CD4-positive, alpha-beta T cell (primary cell): ENCODE data around the gene WRNIP1. TPM values are rescaled to one million over a fixed set of nuclear protein-coding genes. Genes with fewer than 3 reads are reported as not detected.

ENCODE experiments used
- ATAC-seq: fragments of 200-7000 bp; cut with Tn5 transposase; one replicate; pipeline ENCODE4 v1.10.0; 2022; ENCODE audit warnings: mild to moderate bottlenecking; ENCODE audit not compliant: poor library complexity
- CTCF ChIA-PET: fragments of 350-600 bp; sonication (Branson Sonifier 250); formaldehyde crosslinking; loops from one replicate; lab custom pipeline; 2021; ENCODE audit warnings: antibody characterized with exemption, inconsistent platforms; lab: Charles Lee
- POLR2A ChIA-PET: fragments of 350-600 bp; sonication (Branson Sonifier 250); formaldehyde crosslinking; loops from one replicate; lab custom pipeline; 2021; ENCODE audit warnings: antibody characterized with exemption, inconsistent platforms; lab: Charles Lee
- DNase-seq, 14 experiments: peaks; one replicate each; pipeline ENCODE4 v3.0.0-alpha.2; 2013 to 2020; ENCODE audit warnings: mixed read lengths in 2 of 14
- H3K27ac ChIP-seq, 2 donors: one replicate each; pipeline versions ENCODE4 v1.5.1 to v1.7.0; 2013; ENCODE audit warnings: low read length in 2 of 2, low read depth in 1 of 2, mild to moderate bottlenecking in 1 of 2
- H3K27me3 ChIP-seq, 2 experiments: 1 replicate in 1 of 2; 2 replicates in 1 of 2; pipeline versions ENCODE4 v1.6.1 to v1.7.0; 2013; ENCODE audit warnings: low read length in 2 of 2, control low read depth in 1 of 2, mild to moderate bottlenecking in 1 of 2, moderate library complexity in 1 of 2; ENCODE audit not compliant: insufficient read depth in 2 of 2, control insufficient read depth in 1 of 2
- H3K36me3 ChIP-seq: one replicate; pipeline ENCODE4 v1.6.1; 2013; ENCODE audit warnings: low read length, control low read depth; ENCODE audit not compliant: insufficient read depth
- H3K4me1 ChIP-seq: one replicate; pipeline ENCODE4 v1.6.1; 2013; ENCODE audit warnings: low read length, control low read depth; ENCODE audit not compliant: insufficient read depth
- H3K4me3 ChIP-seq: one replicate; pipeline ENCODE4 v1.5.1; 2013; ENCODE audit warnings: mild to moderate bottlenecking, low read length, moderate library complexity
- H3K9me3 ChIP-seq, 2 experiments: 1 replicate in 1 of 2; 2 replicates in 1 of 2; pipeline versions ENCODE4 v1.6.1 to v1.7.0; 2013; ENCODE audit warnings: low read length in 2 of 2, mild to moderate bottlenecking in 2 of 2, control low read depth in 1 of 2, moderate library complexity in 1 of 2; ENCODE audit not compliant: control insufficient read depth in 1 of 2, insufficient read depth in 1 of 2
- H3K27ac Mint-ChIP-seq: one replicate; pipeline ENCODE4 v1.8.0; 2020; ENCODE audit warnings: mixed read lengths
- H3K27me3 Mint-ChIP-seq: one replicate; pipeline ENCODE4 v1.8.0; 2021; ENCODE audit warnings: mixed read lengths
- H3K36me3 Mint-ChIP-seq: one replicate; pipeline ENCODE4 v1.8.0; 2021; ENCODE audit warnings: low read depth, mixed read lengths
- H3K4me1 Mint-ChIP-seq: one replicate; pipeline ENCODE4 v1.8.0; 2021; ENCODE audit warnings: low read depth, mixed read lengths
- H3K4me3 Mint-ChIP-seq: one replicate; pipeline ENCODE4 v1.8.0; 2020; ENCODE audit warnings: mild to moderate bottlenecking, mixed read lengths
- H3K9me3 Mint-ChIP-seq: one replicate; pipeline ENCODE4 v1.8.0; 2020; ENCODE audit warnings: mixed read lengths
- CTCF ChIP-seq: fragments of 200-600 bp; IDR thresholded peaks from one replicate; pipeline ENCODE4 v1.8.0; 2022; ENCODE audit warnings: antibody characterized with exemption, mild to moderate bottlenecking
- intact Hi-C, 2 experiments: fragments of 100-400 bp; cut with DNase I in 1 of 2; cut with micrococcal nuclease in 1 of 2; formaldehyde crosslinking; loops; one replicate each; pipeline versions ENCODE4 v1.15.1 to v1.9.0; 2023 to 2025; cut with DNase I, micrococcal nuclease
- total RNA-seq, 174 experiments: library from RNA in 2 of 174; stranded (reverse) in 2 of 174; gene quantifications; one replicate each; pipeline ENCODE4 v1.2.3 and lab custom pipeline; 2021 to 2026

WRNIP1 gene
- total RNA-seq, 2 experiments from 2014 or later: 22.4 to 25.2 TPM

GRCh38 chr6:2737885-2738284 is 27.3 kb upstream of the WRNIP1 start:
- ATAC-seq: no peak
- Mint-ChIP-seq H3K27me3 (peaks cover 4% of the 10 kb centered on the region), H3K4me1 (no peaks in the 10 kb centered on the region), H3K27ac (no peak overlapping the region), H3K36me3 (no peaks in the 10 kb centered on the region), H3K4me3 (no peak overlapping the region), H3K9me3 (no peaks in the 10 kb centered on the region)
- H3K27me3 ChIP-seq: no peaks in the 10 kb centered on the region
- no peaks in the 10 kb centered on the region for H3K4me1 ChIP-seq
- intact Hi-C loops: loop anchor here in 1 of 2 experiments (1.0 kb wide), 3 partner anchors 23 to 194 kb away; no protein-coding TSS in a partner anchor
- ChIA-PET CTCF (interaction anchor here (0.7 to 2.8 kb wide), 6 partner anchors 9 to 252 kb away, joined by 3 to 12 read pairs (median 6); partner anchors contain the start of gene MYLK4), POLR2A (interaction anchor here (1.0 to 1.6 kb wide), 3 partner anchors 21 to 104 kb away, joined by 3 read pairs; partner anchors contain the start of gene SERPINB1)
- H3K9me3 ChIP-seq: no peaks in the 10 kb centered on the region
- no peak for DNase-seq
- no peak overlapping the region for H3K27ac ChIP-seq
- H3K36me3 ChIP-seq: no peaks in the 10 kb centered on the region
- no peak for TF ChIP-seq CTCF
- no peak overlapping the region for H3K4me3 ChIP-seq

DNA sequence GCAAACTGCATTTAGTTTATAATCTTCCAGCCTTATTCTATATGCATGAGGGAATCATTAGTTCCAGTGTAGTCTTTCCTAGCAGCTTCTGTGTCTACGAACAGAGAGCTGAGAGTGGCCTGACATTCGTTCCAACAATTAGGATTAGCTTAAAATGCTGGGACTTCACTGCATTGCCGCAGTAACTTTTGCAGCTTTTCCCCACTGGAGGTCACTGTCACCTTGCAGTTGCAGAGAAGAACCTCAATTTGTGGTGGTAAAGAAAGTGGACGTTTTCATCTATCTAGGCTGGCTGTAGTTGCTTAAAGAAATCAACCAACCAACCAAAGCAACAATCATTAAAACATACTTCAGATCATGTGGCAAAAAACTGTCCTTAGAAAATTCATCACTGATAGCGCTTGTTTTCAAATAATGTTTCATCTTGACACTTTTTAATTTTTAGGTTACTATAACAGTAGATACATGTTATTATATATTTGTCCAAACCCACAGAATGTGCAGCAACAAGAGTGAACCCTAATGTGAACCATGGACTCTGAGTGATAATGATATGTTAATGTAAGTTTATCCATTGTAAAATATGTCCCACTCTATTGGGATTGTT is 26.7 kb upstream of the WRNIP1 start:
- peak; percentile 75 for ATAC-seq
- peak; percentile 21 to 75 (median 43) for DNase-seq
- H3K4me1 ChIP-seq: no peaks in the 10 kb centered on the region
- peak; percentile 65 for TF ChIP-seq CTCF
- Mint-ChIP-seq H3K9me3 (no peaks in the 10 kb centered on the region), H3K4me3 (no peak overlapping the region), H3K4me1 (no peaks in the 10 kb centered on the region), H3K36me3 (no peaks in the 10 kb centered on the region), H3K27ac (no peak overlapping the region), H3K27me3 (peaks cover 4% of the 10 kb centered on the region)
- no peaks in the 10 kb centered on the region for H3K9me3 ChIP-seq
- H3K36me3 ChIP-seq: no peaks in the 10 kb centered on the region
- ChIA-PET POLR2A (interaction anchor here (1.0 to 1.6 kb wide), 3 partner anchors 20 to 103 kb away, joined by 3 read pairs; partner anchors contain the start of gene SERPINB1), CTCF (interaction anchor here (0.7 to 2.8 kb wide), 6 partner anchors 9 to 251 kb away, joined by 3 to 12 read pairs (median 6); partner anchors contain the start of gene MYLK4)
- no peak overlapping the region for H3K27ac ChIP-seq
- H3K4me3 ChIP-seq: no peak overlapping the region
- intact Hi-C loops: loop anchor here in 1 of 2 experiments (1.0 kb wide), 3 partner anchors 23 to 194 kb away; no protein-coding TSS in a partner anchor
- no peaks in the 10 kb centered on the region for H3K27me3 ChIP-seq

GRCh38 chr6:2739335-2739734 is 25.9 kb upstream of the WRNIP1 start:
- Mint-ChIP-seq H3K27ac (no peak overlapping the region), H3K4me1 (no peaks in the 10 kb centered on the region), H3K27me3 (peaks cover 4% of the 10 kb centered on the region), H3K36me3 (no peaks in the 10 kb centered on the region), H3K9me3 (no peaks in the 10 kb centered on the region), H3K4me3 (no peak overlapping the region)
- ChIA-PET CTCF (interaction anchor here (1.4 to 2.8 kb wide), 4 partner anchors 11 to 250 kb away, joined by 4 to 12 read pairs (median 6); partner anchors contain the start of genes MYLK4 and WRNIP1), POLR2A (interaction anchor here (1.6 kb wide), 1 partner anchor 52 kb away, joined by 3 read pairs; no protein-coding TSS in a partner anchor)
- Histone ChIP-seq H3K36me3 (no peaks in the 10 kb centered on the region), H3K9me3 (no peaks in the 10 kb centered on the region), H3K27me3 (no peaks in the 10 kb centered on the region), H3K27ac (no peak overlapping the region), H3K4me3 (no peak overlapping the region), H3K4me1 (no peaks in the 10 kb centered on the region)
- TF ChIP-seq CTCF: no peak
- ATAC-seq (no peak), DNase-seq (no peak)
- intact Hi-C loops: no loop called here
